Hepatocyte (in vitro differentiated cells): ENCODE data around the gene EFNB1. TPM values are rescaled to one million over a fixed set of nuclear protein-coding genes. Genes with fewer than 3 reads are reported as not detected.

Source experiments
- DNase-seq: peaks from one replicate; pipeline ENCODE4 v3.0.0-alpha.2; 2016; ENCODE audit warnings: low spot score
- H2AFZ ChIP-seq: fragments of 200-600 bp; sonication (generic); 2 replicates; pipeline ENCODE4 v1.6.0; 2016; ENCODE audit warnings: antibody characterized with exemption, mild to moderate bottlenecking
- H3K27ac ChIP-seq: fragments of 200-600 bp; sonication (generic); 2 replicates; pipeline ENCODE4 v1.5.1; 2016; ENCODE audit warnings: mild to moderate bottlenecking
- H3K27me3 ChIP-seq: fragments of 200-600 bp; sonication (generic); 2 replicates; pipeline ENCODE4 v1.6.1; 2016
- H3K36me3 ChIP-seq: fragments of 200-600 bp; sonication (generic); replicated peaks from 2 replicates; pipeline ENCODE4 v1.5.1; 2016; ENCODE audit warnings: low read depth; ENCODE audit not compliant: insufficient read depth
- H3K4me1 ChIP-seq: fragments of 200-600 bp; sonication (generic); 2 replicates; pipeline ENCODE4 v1.5.1; 2016; ENCODE audit warnings: mild to moderate bottlenecking, moderate library complexity; ENCODE audit not compliant: insufficient read depth
- H3K4me2 ChIP-seq: fragments of 200-600 bp; sonication (generic); 2 replicates; pipeline ENCODE4 v1.6.0; 2016
- H3K4me3 ChIP-seq: fragments of 200-600 bp; sonication (generic); 2 replicates; pipeline ENCODE4 v1.5.1; 2016; ENCODE audit warnings: mild to moderate bottlenecking
- H3K79me2 ChIP-seq: fragments of 200-600 bp; sonication (generic); 2 replicates; pipeline ENCODE4 v1.6.0; 2017; ENCODE audit warnings: mild to moderate bottlenecking
- H3K9me2 ChIP-seq: fragments of 200-600 bp; sonication (generic); replicated peaks from 2 replicates; pipeline ENCODE4 v1.6.0; 2017; ENCODE audit warnings: mild to moderate bottlenecking; ENCODE audit not compliant: insufficient read depth
- H3K9me3 ChIP-seq: fragments of 200-600 bp; sonication (generic); 2 replicates; pipeline ENCODE4 v1.5.1; 2016; ENCODE audit warnings: low read depth, mild to moderate bottlenecking
- H4K20me1 ChIP-seq: fragments of 200-600 bp; sonication (generic); 2 replicates; pipeline ENCODE4 v1.6.0; 2016; ENCODE audit warnings: mild to moderate bottlenecking; ENCODE audit not compliant: insufficient read depth, poor library complexity, severe bottlenecking
- EZH2 ChIP-seq: fragments of 200-600 bp; sonication (generic); IDR thresholded peaks from 2 replicates; pipeline ENCODE4 v1.6.1; 2016; ENCODE audit warnings: antibody characterized with exemption, mild to moderate bottlenecking, borderline replicate concordance
- EZH2phosphoT487 ChIP-seq: fragments of 200-600 bp; sonication (generic); IDR thresholded peaks from one replicate; pipeline ENCODE4 v1.6.1; 2018; ENCODE audit warnings: antibody characterized with exemption, mild to moderate bottlenecking, low read depth, moderate library complexity; ENCODE audit not compliant: unreplicated experiment, severe bottlenecking
- WGBS: methylation state at CpG from one replicate; pipeline ENCODE4 v1.1.6; 2016; ENCODE audit warnings: low lambda C conversion rate; ENCODE audit errors: missing lambda C conversion rate; 5-methylcytosine and 5-hydroxymethylcytosine counted together
- polyA plus RNA-seq: library from polyadenylated mRNA; unstranded; fragments of >200 nt; fragmentation: Nextera tagmentation; extraction: Ambion mirVana; gene quantifications from 2 replicates; pipeline ENCODE4 v1.2.1, GENCODE V29; 2016
- total RNA-seq: library from RNA; depleted of rRNA; stranded (reverse); fragments of >200 nt; gene quantifications from 2 replicates; pipeline ENCODE4 v1.2.3, GENCODE V29; 2014
- TF ChIP-seq, protein P1 (sequence below): fragments of 200-600 bp; sonication (generic); IDR thresholded peaks from 2 replicates; pipeline ENCODE4 v1.5.1; 2016; ENCODE audit warnings: antibody characterized with exemption, mild to moderate bottlenecking; ENCODE audit not compliant: poor library complexity

The EFNB1 gene
- total and polyA plus RNA-seq, 2 experiments from 2014 or later: 35.1 to 46.4 TPM

DNA sequence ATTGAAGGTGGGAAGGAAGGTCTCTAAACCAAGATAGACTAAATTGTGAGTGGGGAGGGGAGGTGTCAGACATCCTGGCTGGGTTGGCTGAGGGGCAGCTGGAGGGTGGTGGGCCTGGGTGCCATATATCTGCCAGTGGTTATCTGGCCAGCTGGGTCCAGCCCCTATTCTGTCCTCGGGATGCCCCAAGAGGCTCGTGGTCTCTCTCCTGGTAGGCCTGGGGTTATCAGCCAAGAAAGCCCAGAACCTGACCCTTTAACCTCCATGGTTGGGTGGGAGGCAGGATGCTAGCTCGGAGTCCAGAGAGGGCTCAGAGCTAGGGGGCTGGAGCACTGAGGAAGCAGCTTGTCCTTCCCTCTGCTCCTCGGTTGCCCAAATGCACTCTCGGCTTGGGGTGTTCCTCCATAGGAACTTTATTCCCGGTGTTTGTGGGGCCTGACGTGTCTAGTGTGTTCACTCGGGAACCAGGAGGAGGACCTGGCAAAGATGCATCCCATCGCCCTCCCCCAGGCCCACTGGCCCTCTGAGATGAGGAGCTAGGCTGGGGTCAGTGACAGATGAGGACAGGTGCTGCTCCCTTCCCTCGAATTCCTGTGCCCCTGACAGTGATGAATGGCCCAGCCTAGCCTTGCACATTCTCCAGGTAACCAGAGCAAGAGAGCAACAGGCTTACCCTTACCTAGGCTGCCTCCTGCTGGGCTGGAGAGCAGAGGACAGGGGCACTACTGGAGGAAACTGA lies 5.2 kb upstream of the EFNB1 start:
- Histone ChIP-seq H2AFZ (no peak overlapping the region), H3K27ac (no peak overlapping the region), H3K79me2 (no peaks in the 10 kb centered on the region), H3K9me2 (no peaks in the 10 kb centered on the region), H3K9me3 (no peaks in the 10 kb centered on the region), H3K4me1 (no peaks in the 10 kb centered on the region), H3K27me3 (no peaks in the 10 kb centered on the region), H3K36me3 (no peaks in the 10 kb centered on the region), H3K4me2 (no peak overlapping the region), H4K20me1 (no peaks in the 10 kb centered on the region), H3K4me3 (no peak overlapping the region)
- no peak for DNase-seq
- WGBS: 72% methylated on average over 10 of the region's 10 CpGs
- TF ChIP-seq EZH2phosphoT487: no peak
- no peak for TF ChIP-seq EZH2
- TF ChIP-seq, protein P1, sequence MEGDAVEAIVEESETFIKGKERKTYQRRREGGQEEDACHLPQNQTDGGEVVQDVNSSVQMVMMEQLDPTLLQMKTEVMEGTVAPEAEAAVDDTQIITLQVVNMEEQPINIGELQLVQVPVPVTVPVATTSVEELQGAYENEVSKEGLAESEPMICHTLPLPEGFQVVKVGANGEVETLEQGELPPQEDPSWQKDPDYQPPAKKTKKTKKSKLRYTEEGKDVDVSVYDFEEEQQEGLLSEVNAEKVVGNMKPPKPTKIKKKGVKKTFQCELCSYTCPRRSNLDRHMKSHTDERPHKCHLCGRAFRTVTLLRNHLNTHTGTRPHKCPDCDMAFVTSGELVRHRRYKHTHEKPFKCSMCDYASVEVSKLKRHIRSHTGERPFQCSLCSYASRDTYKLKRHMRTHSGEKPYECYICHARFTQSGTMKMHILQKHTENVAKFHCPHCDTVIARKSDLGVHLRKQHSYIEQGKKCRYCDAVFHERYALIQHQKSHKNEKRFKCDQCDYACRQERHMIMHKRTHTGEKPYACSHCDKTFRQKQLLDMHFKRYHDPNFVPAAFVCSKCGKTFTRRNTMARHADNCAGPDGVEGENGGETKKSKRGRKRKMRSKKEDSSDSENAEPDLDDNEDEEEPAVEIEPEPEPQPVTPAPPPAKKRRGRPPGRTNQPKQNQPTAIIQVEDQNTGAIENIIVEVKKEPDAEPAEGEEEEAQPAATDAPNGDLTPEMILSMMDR: no peak

DNA sequence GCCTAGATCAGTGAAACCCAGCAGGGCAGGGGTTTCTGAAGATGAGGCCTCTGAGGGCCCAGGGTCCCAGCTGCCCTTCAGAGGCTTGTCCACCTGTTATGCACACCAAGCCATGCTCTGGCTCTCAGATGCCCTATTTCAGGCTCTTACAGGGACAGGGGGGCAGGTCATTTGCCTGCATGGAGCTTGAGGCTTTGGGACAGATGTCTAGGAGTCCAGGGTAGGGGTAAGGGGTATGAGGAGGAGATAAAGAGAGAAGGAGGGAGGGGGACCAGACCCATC lies 4.7 kb upstream of the EFNB1 start:
- no peaks in the 10 kb centered on the region for H3K36me3 ChIP-seq
- H3K9me2 ChIP-seq: no peaks in the 10 kb centered on the region
- no peak overlapping the region for H3K27ac ChIP-seq
- H2AFZ ChIP-seq: no peak overlapping the region
- H4K20me1 ChIP-seq: no peaks in the 10 kb centered on the region
- no peak overlapping the region for H3K4me3 ChIP-seq
- TF ChIP-seq EZH2: no peak
- TF ChIP-seq, protein P1: no peak
- no peak for TF ChIP-seq EZH2phosphoT487
- no peaks in the 10 kb centered on the region for H3K27me3 ChIP-seq
- H3K4me1 ChIP-seq: no peaks in the 10 kb centered on the region
- DNase-seq: no peak
- H3K79me2 ChIP-seq: peaks cover 2% of the 10 kb centered on the region
- H3K9me3 ChIP-seq: no peaks in the 10 kb centered on the region
- H3K4me2 ChIP-seq: no peak overlapping the region

DNA sequence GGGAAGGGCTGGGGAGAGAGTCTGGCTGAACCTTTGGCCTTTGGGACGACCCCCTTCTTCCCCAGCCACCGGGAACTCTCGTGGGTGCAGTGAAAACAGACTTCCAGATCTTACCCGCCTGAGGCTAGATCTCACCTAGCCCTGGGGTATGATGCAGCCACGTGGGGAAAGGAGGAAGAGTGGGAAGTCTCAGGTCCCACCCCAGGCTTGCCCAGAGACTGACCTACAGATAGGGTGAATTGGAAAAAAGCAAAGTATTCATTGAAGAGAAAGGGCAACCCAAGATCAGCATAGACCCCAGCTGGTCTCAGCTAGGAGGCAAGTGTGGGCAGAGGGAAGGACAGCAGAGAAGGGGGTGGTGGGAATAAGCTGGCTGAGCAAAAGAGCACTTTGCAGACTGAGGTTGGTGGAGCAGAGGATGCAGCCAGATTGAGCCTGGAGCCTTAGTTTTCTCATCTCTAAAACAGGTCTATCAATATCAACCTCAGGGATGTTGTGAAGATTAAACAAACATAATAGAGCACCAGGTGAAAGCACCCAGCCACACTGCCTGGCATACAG lies 4.2 kb upstream of the EFNB1 start:
- H2AFZ ChIP-seq: no peak overlapping the region
- no peak overlapping the region for H3K4me2 ChIP-seq
- no peaks in the 10 kb centered on the region for H3K36me3 ChIP-seq
- no peaks in the 10 kb centered on the region for H3K9me3 ChIP-seq
- DNase-seq: no peak
- no peaks in the 10 kb centered on the region for H4K20me1 ChIP-seq
- H3K4me3 ChIP-seq: no peak overlapping the region
- TF ChIP-seq, protein P1: no peak
- no peak for TF ChIP-seq EZH2
- no peak for TF ChIP-seq EZH2phosphoT487
- H3K9me2 ChIP-seq: no peaks in the 10 kb centered on the region
- WGBS: 24% methylated on average over 5 of the region's 5 CpGs
- peaks cover 7% of the 10 kb centered on the region for H3K79me2 ChIP-seq
- H3K27me3 ChIP-seq: no peaks in the 10 kb centered on the region
- H3K27ac ChIP-seq: no peak overlapping the region
- no peaks in the 10 kb centered on the region for H3K4me1 ChIP-seq
